Motor neuron (in vitro differentiated cells): ENCODE measurements around the gene RPGRIP1L. TPM values are rescaled to one million over a fixed set of nuclear protein-coding genes. Genes with fewer than 3 reads are reported as not detected.

Source experiments
- ATAC-seq, 8 experiments: fragments of 200-7000 bp; cut with Tn5 transposase; replicated peaks in 6 of 8; 2 replicates each; pipeline ENCODE4 v1.8.0; 2021; ENCODE audit warnings: mild to moderate bottlenecking in 8 of 8, moderate library complexity in 8 of 8
- H3K27ac ChIP-seq, 2 donors: fragments of 250-450 bp; sonication (Bioruptor Pico); 2 replicates each; pipeline ENCODE4 v1.9.0; 2021; ENCODE audit warnings: antibody characterized with exemption in 2 of 2, mild to moderate bottlenecking in 2 of 2, moderate library complexity in 1 of 2
- H3K4me1 ChIP-seq, 2 donors: fragments of 250-450 bp; sonication (Bioruptor Pico); replicated peaks in 1 of 2; 2 replicates each; pipeline ENCODE4 v1.6.1; 2021; ENCODE audit warnings: antibody characterized with exemption in 2 of 2, mild to moderate bottlenecking in 2 of 2, moderate library complexity in 1 of 2
- H3K4me3 ChIP-seq, 5 donors: fragments of 250-450 bp; sonication (Bioruptor Pico); 2 replicates each; pipeline ENCODE4 v1.9.0; 2021; ENCODE audit warnings: antibody characterized with exemption in 5 of 5, mild to moderate bottlenecking in 5 of 5, moderate library complexity in 4 of 5
- WGBS, 10 experiments: fragments of 450-650 bp; shearing (Covaris generic); methylation state at CpG; one replicate each; pipeline ENCODE4 v1.0.0; 2022; 5-methylcytosine and 5-hydroxymethylcytosine counted together
- in situ Hi-C, 9 experiments: fragments of 400-800 bp; cut with MboI; loops; one replicate each; pipeline ENCODE4 v1.15.0; 2021; ENCODE audit warnings: low sequenced_read_pairs in 9 of 9, low pct_unique_long_range_greater_than_20kb in 2 of 9; ENCODE audit not compliant: unreplicated experiment in 9 of 9
- total RNA-seq, 8 experiments: library from RNA; unstranded; fragments of 300-600 nt; gene quantifications; 2 replicates each; pipeline versions ENCODE4 v1.2.3 to v1.2.4, GENCODE V29; 2022

RPGRIP1L gene
- total RNA-seq, 8 experiments from 2014 or later, result 9.2 to 27.5 (median 18.4) TPM

DNA sequence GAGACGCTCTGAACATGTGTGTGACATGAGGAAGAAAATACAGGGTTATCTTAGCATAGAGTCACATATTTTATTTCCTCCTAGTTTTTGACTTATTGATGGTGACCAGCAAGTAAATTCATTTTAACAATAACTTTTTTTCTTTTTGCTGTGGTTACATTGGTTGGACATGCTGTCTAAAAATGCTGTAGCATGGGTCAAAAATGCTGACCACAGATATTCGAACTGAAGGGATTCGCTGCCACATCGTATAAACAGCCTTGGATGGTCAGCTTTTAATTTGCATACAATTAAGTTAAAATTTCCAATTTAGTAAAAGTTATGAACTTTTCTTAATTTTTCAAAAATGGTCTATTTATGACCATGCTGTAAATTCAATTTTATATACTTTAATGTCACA, 30.5 kb downstream of the RPGRIP1L start:
- in situ Hi-C loops, result loop anchor here in 1 of 9 experiments (25.0 kb wide), 1 partner anchor 111 kb away; no protein-coding TSS in a partner anchor
- 35 to 100% (median 92%) methylated on average over 1 to 4 of the region's 4 CpGs for WGBS, 10 experiments
- no peaks in the 10 kb centered on the region for H3K4me1 ChIP-seq
- no peak overlapping the region for H3K4me3 ChIP-seq
- no peak overlapping the region for H3K27ac ChIP-seq
- ATAC-seq, result no peak

DNA sequence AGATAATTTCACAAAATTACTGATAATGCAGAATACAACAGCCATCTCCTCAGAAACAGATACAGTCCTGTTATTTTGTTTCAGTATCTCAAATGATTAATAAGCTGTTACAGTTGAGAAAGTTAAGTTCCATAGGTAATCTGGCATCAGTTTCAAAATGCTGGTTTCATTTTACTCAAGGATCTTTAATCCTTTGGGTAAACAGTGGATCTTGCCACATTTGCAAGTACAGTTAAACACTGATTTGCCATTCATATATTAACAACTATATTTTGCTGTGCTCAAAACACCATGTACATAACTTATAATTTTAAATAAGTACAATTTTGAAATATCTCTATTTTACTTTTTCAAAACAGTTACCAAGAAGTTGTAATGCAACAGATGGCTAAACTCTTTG, 31.2 kb downstream of the RPGRIP1L start:
- Histone ChIP-seq H3K4me1 (no peaks in the 10 kb centered on the region), H3K27ac (no peak overlapping the region), H3K4me3 (no peak overlapping the region)
- peak in 1 of 8 experiments; percentile 69 for ATAC-seq
- in situ Hi-C loops, result loop anchor here in 1 of 9 experiments (25.0 kb wide), 1 partner anchor 110 kb away; no protein-coding TSS in a partner anchor

DNA sequence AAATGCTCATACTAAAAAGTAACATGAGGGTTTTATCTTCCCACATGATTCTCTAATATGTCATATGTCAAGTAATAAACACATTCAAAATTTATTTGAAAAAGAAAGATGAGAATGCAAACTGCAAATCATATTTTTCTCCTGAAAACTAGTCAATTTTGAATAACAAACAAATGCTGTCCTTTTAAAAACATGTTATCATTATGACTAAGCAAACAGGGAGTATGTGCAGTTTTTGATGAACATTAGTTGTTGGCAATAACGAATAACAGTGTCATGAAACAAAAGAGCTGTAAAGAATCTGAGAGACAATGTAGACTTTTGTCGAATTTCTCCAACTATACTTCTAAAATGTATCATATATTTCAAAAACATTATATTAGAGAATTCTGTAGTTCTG, 34.8 kb downstream of the RPGRIP1L start:
- H3K4me3 ChIP-seq, result no peak overlapping the region
- in situ Hi-C loops, result loop anchor here in 1 of 9 experiments (25.0 kb wide), 1 partner anchor 107 kb away; no protein-coding TSS in a partner anchor
- 0 to 100% (median 86%) methylated on average over 1 to 2 of the region's 2 CpGs for WGBS, 10 experiments
- ATAC-seq, result no peak
- no peaks in the 10 kb centered on the region for H3K4me1 ChIP-seq
- H3K27ac ChIP-seq, result no peak overlapping the region

DNA sequence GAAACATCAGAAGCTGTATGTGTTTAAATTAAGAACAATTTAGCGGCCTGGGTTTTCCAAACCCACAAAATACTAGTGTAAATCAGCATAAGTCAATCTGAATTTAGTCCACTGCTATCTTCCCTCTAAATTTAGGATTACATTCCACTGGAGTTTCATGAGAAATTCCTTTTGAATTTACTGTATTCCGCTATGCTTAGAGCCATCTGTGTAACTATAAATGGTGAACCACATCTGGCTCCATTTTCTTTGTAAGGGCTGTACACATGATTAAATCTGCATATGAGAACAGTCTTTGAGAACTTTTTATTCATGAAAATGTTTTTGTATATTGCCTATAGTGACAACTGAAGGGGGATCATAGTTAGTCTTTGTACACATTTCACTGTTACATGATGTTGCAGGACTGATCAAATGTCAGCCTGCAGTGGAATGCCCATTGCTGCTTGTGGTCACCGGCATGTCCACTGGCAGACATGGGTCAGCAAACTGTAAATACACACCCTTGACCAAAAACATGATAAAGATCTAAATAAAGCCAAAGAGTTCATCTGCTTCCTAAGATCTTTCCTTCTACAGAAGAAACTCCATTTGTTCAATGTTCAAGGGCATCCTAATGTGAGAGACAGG, 36.8 kb downstream of the RPGRIP1L start:
- H3K27ac ChIP-seq, result no peak overlapping the region
- peaks cover 0 to 8% of the 10 kb centered on the region in 2 donors for H3K4me1 ChIP-seq
- WGBS, 10 experiments, result 0 to 100% (median 93%) methylated on average over 1 to 2 of the region's 3 CpGs; no CpG with 5 or more reads in 1 of the 10 experiments
- in situ Hi-C loops, result loop anchor here in 1 of 9 experiments (25.0 kb wide), 1 partner anchor 105 kb away; no protein-coding TSS in a partner anchor
- ATAC-seq, result peak in 3 of 8 experiments; percentile 72 to 85 (median 75)
- H3K4me3 ChIP-seq, result no peak overlapping the region

DNA sequence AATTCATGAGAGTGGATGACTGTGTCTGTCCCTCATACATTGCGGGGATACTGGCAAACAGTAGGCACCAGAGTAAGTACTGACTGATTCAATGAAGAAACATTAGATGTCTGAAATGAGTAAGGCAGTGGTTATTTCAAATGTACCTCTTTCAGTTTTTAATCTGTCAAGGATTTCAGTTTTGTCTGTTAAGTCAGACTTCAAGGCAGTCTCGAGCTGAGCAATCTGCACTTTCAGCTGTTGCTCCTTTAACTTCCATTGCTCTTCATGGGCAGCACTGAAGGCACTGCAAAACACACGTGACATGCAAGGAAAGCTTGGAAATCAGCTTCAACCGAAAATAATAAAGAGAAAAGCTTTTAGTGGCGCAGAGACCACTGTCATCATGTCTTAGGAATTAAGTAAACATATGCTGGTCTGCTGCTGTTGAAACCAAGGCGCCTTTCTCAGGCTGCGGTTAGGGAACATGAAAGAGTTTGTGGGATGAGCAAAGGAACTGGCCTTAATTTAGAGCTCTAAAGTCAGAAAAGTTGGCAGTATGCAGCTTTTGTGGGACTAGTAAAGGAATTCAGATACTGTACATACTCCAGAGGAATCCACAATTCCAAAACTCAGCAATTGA, 38.8 kb downstream of the RPGRIP1L start:
- in situ Hi-C loops, result loop anchor here in 1 of 9 experiments (25.0 kb wide), 1 partner anchor 103 kb away; no protein-coding TSS in a partner anchor
- WGBS, 10 experiments, result 48 to 88% (median 68%) methylated on average over 4 to 7 of the region's 7 CpGs
- peaks cover 0 to 9% of the 10 kb centered on the region in 2 donors for H3K4me1 ChIP-seq
- H3K4me3 ChIP-seq, result no peak overlapping the region
- H3K27ac ChIP-seq, result no peak overlapping the region
- ATAC-seq, result peak in 2 of 8 experiments; percentile 11 to 25

DNA sequence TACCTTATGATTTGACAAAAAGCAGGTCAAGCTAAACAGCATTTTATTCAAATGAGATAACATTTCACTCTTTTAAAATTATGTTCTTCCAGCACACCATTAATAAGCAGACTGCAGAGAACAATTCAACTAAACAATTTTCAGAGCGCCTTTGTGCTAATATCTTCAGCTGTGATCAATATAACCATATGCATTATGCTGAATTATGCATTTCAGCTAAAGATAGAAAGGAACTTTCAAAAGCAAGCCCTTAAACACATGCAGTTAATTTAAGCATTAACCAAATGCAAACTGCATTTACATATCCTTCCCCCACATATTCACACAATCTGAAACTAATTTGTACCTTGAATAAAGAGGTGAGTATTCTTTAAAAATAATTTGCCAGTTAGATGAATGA, 41.6 kb downstream of the RPGRIP1L start:
- Histone ChIP-seq H3K27ac (no peak overlapping the region), H3K4me1 (peaks cover 0 to 9% of the 10 kb centered on the region in 2 donors), H3K4me3 (no peak overlapping the region)
- 0 to 100% (median 67%) methylated on average over 1 of the region's 1 CpG; no CpG with 5 or more reads in 1 of the 10 experiments for WGBS, 10 experiments
- in situ Hi-C loops, result loop anchor here in 1 of 9 experiments (25.0 kb wide), 1 partner anchor 100 kb away; no protein-coding TSS in a partner anchor
- peak in 4 of 8 experiments; percentile 47 to 68 (median 57) for ATAC-seq

DNA sequence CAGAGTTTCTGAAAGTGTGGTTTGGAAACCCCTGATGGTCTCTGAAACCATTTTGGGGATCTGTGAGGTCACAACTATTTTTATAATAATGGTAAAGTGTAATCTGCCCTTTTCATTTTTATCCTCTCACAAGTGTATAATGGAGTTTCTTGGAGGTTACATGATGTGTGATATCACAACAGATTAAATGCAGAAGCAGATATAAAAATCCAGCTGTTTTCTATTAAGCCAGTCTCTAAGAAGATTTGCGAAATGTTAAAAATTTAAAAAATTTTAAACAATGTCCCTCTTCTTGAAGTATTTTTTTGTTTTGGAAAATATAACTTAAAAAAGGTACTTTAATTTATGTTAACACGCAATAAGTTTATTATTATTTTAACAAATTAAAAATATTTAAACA, 48.7 kb downstream of the RPGRIP1L start:
- 76 to 100% (median 98%) methylated on average over 1 to 2 of the region's 2 CpGs for WGBS, 10 experiments
- in situ Hi-C loops, result loop anchor here in 1 of 9 experiments (25.0 kb wide), 1 partner anchor 93 kb away; no protein-coding TSS in a partner anchor
- no peak for ATAC-seq
- H3K27ac ChIP-seq, result no peak overlapping the region
- H3K4me1 ChIP-seq, result no peaks in the 10 kb centered on the region
- no peak overlapping the region for H3K4me3 ChIP-seq

DNA sequence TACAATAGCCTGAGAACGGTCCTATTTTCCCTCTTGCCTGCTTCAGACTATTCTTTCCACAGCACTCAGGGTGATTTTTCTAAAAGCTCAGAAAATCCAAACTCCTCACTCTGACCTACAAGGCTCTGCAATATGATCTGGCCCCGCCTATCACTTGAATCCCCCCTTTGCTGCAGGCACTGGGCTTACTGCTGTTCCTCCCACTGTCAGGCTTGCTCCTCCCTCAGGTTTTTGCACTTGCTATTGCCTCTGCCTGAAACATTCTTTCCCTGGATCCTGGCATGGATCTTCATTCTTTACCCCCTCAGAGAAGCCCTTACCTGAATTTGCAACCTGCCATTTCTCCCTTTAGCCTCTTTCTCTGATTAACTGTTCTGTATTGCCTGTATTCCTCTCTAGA, 52.3 kb downstream of the RPGRIP1L start:
- peak in 3 of 8 experiments; percentile 25 to 37 (median 36) for ATAC-seq
- 31 to 100% (median 64%) methylated on average over 1 to 2 of the region's 2 CpGs; no CpG with 5 or more reads in 2 of the 10 experiments for WGBS, 10 experiments

DNA sequence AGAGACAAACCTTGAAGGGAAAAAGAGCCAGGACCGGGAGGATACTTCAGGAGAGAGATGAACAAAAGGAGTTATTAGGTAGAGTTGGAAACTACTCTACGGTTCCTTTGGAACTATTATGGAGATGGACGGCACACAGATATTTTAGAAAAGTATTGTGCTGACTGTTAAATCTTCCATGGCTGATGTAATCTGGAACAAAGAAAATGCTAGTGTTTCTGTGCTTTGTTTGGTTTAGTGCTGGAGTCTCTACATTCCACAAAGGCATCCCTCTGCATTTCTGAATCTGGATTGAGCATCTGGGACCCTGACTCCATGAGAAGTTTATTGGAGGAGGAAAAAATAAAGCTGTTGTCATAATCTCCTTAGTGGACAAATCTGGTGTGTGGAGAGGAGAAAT, 57.2 kb downstream of the RPGRIP1L start:
- Histone ChIP-seq H3K4me3 (no peak overlapping the region), H3K27ac (no peak overlapping the region), H3K4me1 (peaks cover 0 to 4% of the 10 kb centered on the region in 2 donors)
- in situ Hi-C loops, result no loop called here
- 65 to 100% (median 87%) methylated on average over 1 to 3 of the region's 3 CpGs; no CpG with 5 or more reads in 1 of the 10 experiments for WGBS, 10 experiments
- no peak for ATAC-seq

More for the DNA sequence above, 52.3 kb downstream of the RPGRIP1L start:
- H3K4me3 ChIP-seq, result no peak overlapping the region
- H3K27ac ChIP-seq, result no peak overlapping the region
- peaks cover 0 to 4% of the 10 kb centered on the region in 2 donors for H3K4me1 ChIP-seq
- in situ Hi-C loops, result loop anchor here in 1 of 9 experiments (25.0 kb wide), 1 partner anchor 89 kb away; no protein-coding TSS in a partner anchor

DNA sequence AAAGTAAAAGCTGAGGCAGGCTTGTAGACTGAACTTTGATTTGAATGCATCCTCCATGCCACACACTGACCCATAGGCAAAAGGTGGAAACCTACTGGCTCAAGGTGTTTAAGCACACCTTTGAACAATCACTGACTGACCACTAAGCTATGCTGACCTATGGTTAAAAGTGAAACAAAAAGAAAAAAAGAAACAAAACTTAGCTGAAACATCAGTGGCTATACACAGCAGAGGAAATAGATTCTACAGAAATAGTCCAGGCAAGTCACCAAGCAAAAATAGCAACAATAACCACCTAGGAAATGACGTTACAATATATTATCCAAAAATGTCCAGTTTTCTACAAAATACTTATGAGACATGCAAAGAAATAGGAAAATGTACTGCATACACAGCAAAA, 60.2 kb downstream of the RPGRIP1L start:
- in situ Hi-C loops, result no loop called here

DNA sequence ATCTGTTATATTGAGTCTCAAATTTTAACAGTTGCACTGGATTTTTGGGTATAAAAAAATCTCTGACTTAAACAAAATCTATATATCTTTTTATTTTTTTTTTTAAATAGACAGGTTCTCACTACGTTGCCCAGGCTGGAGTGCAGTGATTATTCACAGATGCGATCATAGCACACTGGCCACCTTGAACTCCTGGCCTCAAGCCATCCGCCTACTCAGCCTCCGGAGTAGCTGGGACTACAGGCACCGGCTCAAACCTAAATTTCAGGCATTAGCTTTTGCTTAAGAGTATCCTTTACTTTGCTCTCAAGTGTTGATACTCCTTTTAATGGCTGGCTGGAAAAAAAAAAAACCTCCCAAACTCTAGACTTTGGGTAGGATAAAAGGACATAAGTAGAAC, 61.6 kb downstream of the RPGRIP1L start:
- ATAC-seq, result no peak
- Histone ChIP-seq H3K27ac (no peak overlapping the region), H3K4me3 (no peak overlapping the region), H3K4me1 (peaks cover 0 to 4% of the 10 kb centered on the region in 2 donors)
- in situ Hi-C loops, result no loop called here
- WGBS, 10 experiments, result 56 to 100% (median 93%) methylated on average over 2 to 5 of the region's 5 CpGs; no CpG with 5 or more reads in 1 of the 10 experiments

More for the DNA sequence above, 60.2 kb downstream of the RPGRIP1L start:
- H3K4me1 ChIP-seq, result peaks cover 0 to 4% of the 10 kb centered on the region in 2 donors
- ATAC-seq, result no peak
- no peak overlapping the region for H3K27ac ChIP-seq
- 86 to 100% (median 100%) methylated on average over 1 of the region's 1 CpG; no CpG with 5 or more reads in 3 of the 10 experiments for WGBS, 10 experiments
- no peak overlapping the region for H3K4me3 ChIP-seq

DNA sequence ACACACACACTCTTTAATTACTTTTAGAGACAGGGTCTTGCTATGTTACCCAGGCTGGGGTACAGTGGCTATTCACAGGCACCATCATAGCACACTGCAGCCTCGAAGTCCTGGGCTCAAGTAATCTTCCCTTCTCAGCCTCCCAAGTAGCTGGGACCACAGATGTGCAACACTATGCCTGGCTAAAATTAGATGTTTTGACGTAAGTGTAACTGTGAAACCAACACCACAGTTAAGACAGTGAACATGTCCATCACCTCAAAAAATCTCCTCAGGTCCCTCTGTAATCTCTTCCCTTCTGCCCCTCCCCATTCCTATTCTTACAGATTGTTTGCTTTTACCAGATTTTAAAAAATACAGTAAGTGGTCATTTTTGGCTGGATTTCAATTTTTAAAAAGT, 66.7 kb downstream of the RPGRIP1L start:
- in situ Hi-C loops, result no loop called here
- no peak overlapping the region for H3K4me3 ChIP-seq
- WGBS, 10 experiments, result 67 to 100% (median 96%) methylated on average over 1 to 2 of the region's 2 CpGs; no CpG with 5 or more reads in 5 of the 10 experiments
- no peak for ATAC-seq
- peaks cover 0 to 5% of the 10 kb centered on the region in 2 donors for H3K4me1 ChIP-seq
- no peak overlapping the region for H3K27ac ChIP-seq

DNA sequence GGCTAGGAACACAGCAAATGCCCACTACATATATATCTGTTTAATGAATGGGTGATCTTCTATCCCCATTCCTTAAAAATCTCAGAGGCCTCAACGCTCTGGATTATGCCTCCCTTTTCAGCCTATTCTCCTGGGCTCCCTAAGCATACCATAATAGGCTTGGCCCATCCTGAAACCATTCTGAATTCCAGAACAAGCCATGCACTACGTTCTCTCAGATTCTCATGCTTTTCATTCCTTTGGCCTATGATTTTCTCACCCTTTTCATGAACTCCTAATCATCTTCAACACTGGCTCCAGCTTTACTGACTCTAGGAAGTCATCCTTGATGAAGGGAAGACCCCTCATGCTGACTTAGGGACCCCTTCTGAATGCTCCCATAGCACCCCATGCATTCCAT, 71.1 kb downstream of the RPGRIP1L start:
- H3K27ac ChIP-seq, result no peak overlapping the region
- in situ Hi-C loops, result no loop called here
- 57 to 100% (median 94%) methylated on average over 1 to 2 of the region's 2 CpGs; no CpG with 5 or more reads in 1 of the 10 experiments for WGBS, 10 experiments
- H3K4me3 ChIP-seq, result no peak overlapping the region
- H3K4me1 ChIP-seq, result peaks cover 0 to 5% of the 10 kb centered on the region in 2 donors
- peak in 1 of 8 experiments; percentile 19 for ATAC-seq
